SJCRH30 (cell line): ENCODE data around the gene SYK. TPM values are rescaled to one million over a fixed set of nuclear protein-coding genes. Genes with fewer than 3 reads are reported as not detected.
A peak's percentile ranks its signal among the peaks of the same experiment; 100 is the strongest.

Experiments
- DNase-seq, 2 experiments: peaks; one replicate each; pipeline ENCODE4 v3.0.0-alpha.2; 2015 to 2020
- H3K27ac ChIP-seq: fragments of 250-450 bp; sonication (Bioruptor Pico); 2 replicates; pipeline ENCODE4 v1.5.1; 2020; ENCODE audit warnings: mild to moderate bottlenecking, moderate library complexity
- H3K27me3 ChIP-seq: fragments of 250-450 bp; sonication (Bioruptor Pico); 2 replicates; pipeline ENCODE4 v1.5.1; 2020; ENCODE audit warnings: mild to moderate bottlenecking, moderate library complexity
- H3K36me3 ChIP-seq: fragments of 250-450 bp; sonication (Bioruptor Pico); 2 replicates; pipeline ENCODE4 v1.5.1; 2020; ENCODE audit warnings: mild to moderate bottlenecking, moderate library complexity
- H3K4me1 ChIP-seq: fragments of 250-450 bp; sonication (Bioruptor Pico); 2 replicates; pipeline ENCODE4 v1.5.1; 2020; ENCODE audit warnings: mild to moderate bottlenecking, moderate library complexity
- H3K4me3 ChIP-seq: fragments of 250-450 bp; sonication (Bioruptor Pico); 2 replicates; pipeline ENCODE4 v1.5.1; 2020; ENCODE audit warnings: mild to moderate bottlenecking, moderate library complexity
- H3K9me3 ChIP-seq: fragments of 250-450 bp; sonication (Bioruptor Pico); replicated peaks from 2 replicates; pipeline ENCODE4 v1.5.1; 2020; ENCODE audit warnings: mild to moderate bottlenecking, moderate library complexity
- total RNA-seq: library from RNA; depleted of rRNA; stranded (reverse); fragments of >200 nt; shearing (Covaris generic); gene quantifications from 2 replicates; pipeline ENCODE4 v1.2.3, GENCODE V29; 2014

The SYK gene
- total RNA-seq, 1 experiment from 2014 or later = not detected

DNA sequence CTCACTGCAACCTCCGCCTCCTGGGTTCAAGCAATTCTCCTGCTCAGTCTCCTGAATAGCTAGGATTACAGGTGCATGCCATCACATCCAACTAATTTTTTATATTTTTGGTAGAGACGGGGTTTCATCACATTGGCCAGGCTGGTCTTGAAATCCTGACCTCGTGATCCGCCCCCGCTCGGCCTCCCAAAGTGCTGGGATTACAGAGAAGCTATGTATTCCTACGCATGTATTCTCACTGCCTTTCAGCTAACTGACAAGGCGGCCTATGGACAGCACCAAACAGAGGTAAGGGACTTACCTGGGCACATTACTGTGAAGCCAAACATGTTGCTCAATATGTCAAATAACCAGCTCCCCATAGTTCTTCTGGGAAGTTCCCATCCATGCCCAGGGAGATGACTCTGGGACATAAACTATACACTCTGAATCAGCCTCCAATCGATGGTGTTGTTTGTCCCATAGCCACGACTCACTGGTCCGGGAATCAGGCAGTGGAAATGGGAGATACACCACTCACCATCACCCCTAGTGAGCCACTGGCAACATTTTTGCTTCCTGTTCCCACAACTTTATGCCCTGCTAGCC lies 114.6 kb downstream of the SYK start:
- Histone ChIP-seq H3K9me3 (no peaks in the 10 kb centered on the region), H3K27ac (no peak overlapping the region), H3K4me3 (no peak overlapping the region), H3K4me1 (no peaks in the 10 kb centered on the region), H3K36me3 (no peaks in the 10 kb centered on the region), H3K27me3 (no peaks in the 10 kb centered on the region; the same call in 1 of the 2 replicates)
- no peak for DNase-seq

DNA sequence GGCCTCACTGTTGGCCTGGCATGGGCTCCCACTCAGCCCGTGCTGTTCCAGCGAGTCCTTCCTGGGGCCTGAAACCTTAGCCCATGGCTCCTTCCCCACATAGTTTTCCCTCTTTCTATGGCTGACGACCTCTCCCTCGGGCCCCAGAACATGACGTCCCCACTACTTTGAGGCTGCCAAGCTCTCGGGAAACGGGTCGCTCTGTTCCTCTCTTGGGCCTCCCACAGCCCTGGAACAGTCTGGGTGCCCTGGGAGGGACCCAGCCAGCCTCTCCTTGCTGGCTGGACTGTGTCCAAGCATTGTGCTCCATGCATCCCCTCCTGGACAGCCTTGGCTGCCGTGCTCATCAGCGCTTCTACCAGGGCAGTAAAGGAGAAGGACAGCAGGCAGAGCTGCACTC lies 118.3 kb downstream of the SYK start:
- DNase-seq = no peak
- Histone ChIP-seq H3K9me3 (no peaks in the 10 kb centered on the region), H3K27ac (no peak overlapping the region), H3K36me3 (no peaks in the 10 kb centered on the region), H3K27me3 (0 out of 2 replicates have a peak, but pooled peaks cover 4% of the 10 kb centered on the region), H3K4me3 (no peak overlapping the region), H3K4me1 (no peaks in the 10 kb centered on the region)

DNA sequence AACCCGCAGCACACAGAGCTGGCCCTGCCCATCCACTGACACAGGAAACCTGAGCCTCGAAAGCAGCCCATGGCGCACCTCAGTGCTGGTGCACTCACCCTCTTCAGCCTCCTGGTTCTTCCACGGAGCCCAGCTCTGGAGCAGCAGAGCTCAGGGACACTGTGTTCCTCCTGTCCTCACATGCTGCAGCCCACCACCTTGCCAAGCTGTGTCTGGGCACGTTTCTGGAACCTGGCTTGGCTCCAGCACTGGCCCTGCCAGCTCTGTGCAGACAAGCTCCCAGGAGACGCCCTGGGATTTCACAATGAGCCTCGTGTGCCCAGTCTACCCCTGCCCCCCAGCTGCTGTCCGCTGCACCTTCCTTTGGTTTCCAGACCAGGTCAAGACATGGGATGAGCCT lies 119.5 kb downstream of the SYK start:
- Histone ChIP-seq H3K27ac (no peak overlapping the region), H3K9me3 (no peaks in the 10 kb centered on the region), H3K36me3 (no peaks in the 10 kb centered on the region), H3K4me1 (no peaks in the 10 kb centered on the region), H3K4me3 (no peak overlapping the region), H3K27me3 (0 out of 2 replicates have a peak, but pooled peaks cover 4% of the 10 kb centered on the region)
- no peak for DNase-seq

DNA sequence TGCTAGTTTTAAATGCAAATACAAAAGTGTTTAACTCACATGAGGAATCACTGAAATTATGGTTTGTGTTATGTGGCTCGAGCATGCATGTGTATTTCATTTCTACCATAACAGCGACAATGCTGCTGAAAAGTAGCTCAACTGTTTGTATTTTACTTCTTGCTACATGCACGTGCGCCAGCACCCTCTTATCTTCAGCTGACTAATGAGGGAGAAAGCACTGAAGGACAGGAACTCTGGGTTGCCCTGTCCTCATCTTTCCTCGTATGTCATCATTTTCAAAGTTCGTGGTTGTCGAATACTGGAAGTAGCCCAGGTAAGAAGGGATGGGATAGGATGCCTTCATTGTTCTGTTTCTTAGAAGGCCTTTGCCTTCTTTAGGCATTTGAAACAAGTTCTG lies 120.3 kb downstream of the SYK start:
- no peak for DNase-seq
- H3K27me3 ChIP-seq = 0 out of 2 replicates have a peak, but pooled peaks cover 4% of the 10 kb centered on the region
- no peaks in the 10 kb centered on the region for H3K4me1 ChIP-seq
- H3K4me3 ChIP-seq = no peak overlapping the region
- H3K9me3 ChIP-seq = no peaks in the 10 kb centered on the region
- no peaks in the 10 kb centered on the region for H3K36me3 ChIP-seq
- H3K27ac ChIP-seq = no peak overlapping the region

DNA sequence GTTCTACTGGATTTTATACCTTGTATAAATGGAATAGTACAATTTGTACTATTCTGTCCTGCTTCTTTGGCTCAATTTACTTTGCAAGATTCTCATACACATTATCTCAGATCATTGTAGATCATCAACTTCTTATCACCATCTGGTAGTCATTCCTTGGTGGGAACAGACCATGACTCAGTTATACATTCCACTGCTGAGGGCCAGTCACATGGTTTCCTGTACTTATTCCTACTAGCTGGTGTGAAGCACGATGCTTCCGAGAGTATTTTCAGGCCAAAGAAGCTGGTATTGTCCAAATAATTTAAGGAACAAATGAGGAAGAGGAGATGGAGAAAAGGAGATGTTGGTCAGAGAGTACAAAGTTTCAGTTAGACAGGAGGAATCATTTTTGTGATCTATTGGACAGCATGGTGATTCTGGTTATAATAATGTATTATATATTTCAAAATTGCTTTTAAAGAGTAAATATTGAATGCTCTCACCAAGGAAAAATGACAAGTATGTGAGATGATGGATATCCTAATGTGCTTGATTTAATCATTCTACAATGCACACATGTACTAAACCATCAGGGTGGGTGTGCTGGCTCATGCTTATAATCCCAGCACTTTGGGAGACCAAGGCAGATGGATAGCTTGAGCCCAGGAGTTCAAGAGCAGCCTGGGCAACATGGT lies 124.1 kb downstream of the SYK start:
- Histone ChIP-seq H3K27ac (no peak overlapping the region), H3K4me1 (no peaks in the 10 kb centered on the region), H3K4me3 (no peak overlapping the region), H3K36me3 (no peaks in the 10 kb centered on the region), H3K9me3 (no peaks in the 10 kb centered on the region), H3K27me3 (0 out of 2 replicates have a peak, but pooled peaks cover 4% of the 10 kb centered on the region)
- DNase-seq = no peak

DNA sequence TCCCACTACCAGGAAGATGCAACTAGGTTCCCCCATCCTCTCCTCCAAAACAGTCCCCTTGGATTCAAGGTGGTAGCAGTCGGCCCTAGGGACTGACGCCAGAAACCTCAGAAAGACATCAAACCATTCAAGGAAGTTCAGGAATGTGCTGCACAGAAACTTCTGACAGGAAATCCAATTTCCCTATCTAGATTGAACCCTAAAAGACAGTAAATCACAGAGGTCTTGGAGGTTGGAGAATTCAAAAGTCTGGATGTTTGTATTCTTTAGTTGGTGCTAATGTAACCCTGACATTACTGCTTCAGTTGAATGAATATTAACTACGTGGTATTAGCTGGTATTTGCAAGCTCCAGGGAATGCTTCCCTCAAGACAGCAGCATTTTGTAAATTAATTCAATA lies 125.3 kb downstream of the SYK start:
- Histone ChIP-seq H3K4me1 (no peaks in the 10 kb centered on the region), H3K36me3 (no peaks in the 10 kb centered on the region), H3K4me3 (no peak overlapping the region), H3K27me3 (0 out of 2 replicates have a peak, but pooled peaks cover 4% of the 10 kb centered on the region), H3K27ac (no peak overlapping the region), H3K9me3 (no peaks in the 10 kb centered on the region)
- DNase-seq = no peak

DNA sequence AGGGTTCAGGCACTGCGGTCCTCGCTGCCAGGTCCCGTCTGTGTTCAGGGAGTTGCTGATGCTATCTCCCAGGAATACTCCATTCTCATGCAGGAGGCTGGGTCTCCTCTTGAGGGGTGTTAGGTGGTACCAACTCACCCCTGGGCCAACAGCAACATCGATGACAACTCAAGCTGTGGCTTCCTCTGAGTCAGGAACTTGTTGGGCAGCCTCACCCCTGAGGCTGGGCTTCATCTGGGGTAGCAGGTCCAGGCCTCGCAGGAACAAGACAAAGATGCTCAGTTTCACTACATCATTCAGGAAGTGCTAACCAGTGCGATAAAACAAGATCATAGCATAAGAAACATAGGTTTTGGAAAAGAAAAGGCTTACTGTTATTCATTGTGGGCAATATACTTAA lies 125.9 kb downstream of the SYK start:
- no peaks in the 10 kb centered on the region for H3K27me3 ChIP-seq
- no peaks in the 10 kb centered on the region for H3K4me1 ChIP-seq
- no peak overlapping the region for H3K27ac ChIP-seq
- DNase-seq = no peak
- no peaks in the 10 kb centered on the region for H3K9me3 ChIP-seq
- H3K36me3 ChIP-seq = no peaks in the 10 kb centered on the region
- no peak overlapping the region for H3K4me3 ChIP-seq

DNA sequence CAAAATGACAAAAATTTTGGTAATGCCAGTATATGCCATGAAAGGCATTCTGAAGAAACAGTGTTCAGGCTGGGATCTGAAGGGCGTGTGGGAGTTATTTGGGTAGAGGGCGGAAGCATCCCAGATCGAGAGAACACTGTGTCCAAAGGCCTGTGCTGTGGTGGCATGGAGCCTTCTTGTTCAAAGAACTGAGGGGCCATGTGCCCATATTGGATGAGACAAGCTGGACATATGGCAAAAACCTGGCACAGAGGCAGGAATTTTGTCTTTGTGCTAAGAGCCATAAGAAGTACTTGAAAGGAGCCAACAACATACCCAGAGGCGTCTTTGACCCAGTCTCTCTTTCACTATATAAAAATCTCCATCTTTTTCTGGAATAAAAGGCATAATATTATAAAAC lies 128.0 kb downstream of the SYK start:
- no peak for DNase-seq
- H3K27ac ChIP-seq = no peak overlapping the region
- H3K36me3 ChIP-seq = no peaks in the 10 kb centered on the region
- no peaks in the 10 kb centered on the region for H3K9me3 ChIP-seq
- H3K27me3 ChIP-seq = no peaks in the 10 kb centered on the region
- peaks cover 4% of the 10 kb centered on the region for H3K4me1 ChIP-seq
- H3K4me3 ChIP-seq = no peak overlapping the region

DNA sequence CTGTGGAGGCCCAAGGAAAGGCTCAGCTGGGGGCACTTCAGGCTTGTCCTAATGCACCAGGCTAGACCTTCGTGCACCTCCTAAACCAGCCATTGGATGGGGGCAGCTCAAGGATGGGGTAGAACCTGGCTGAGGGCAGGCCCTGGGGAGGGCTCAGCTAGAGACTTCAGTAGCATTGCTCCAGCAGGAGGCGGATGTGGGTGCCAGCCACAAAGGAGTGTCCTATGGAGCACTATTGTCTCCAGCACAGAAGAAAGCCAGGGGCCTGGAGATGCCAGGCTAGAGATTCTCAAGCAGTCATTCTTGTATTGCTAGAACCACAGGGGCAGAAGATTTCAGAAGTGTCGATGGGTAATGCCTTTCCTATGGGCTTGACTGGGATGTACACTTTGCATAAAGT lies 131.8 kb downstream of the SYK start:
- Histone ChIP-seq H3K36me3 (no peaks in the 10 kb centered on the region), H3K4me3 (no peak overlapping the region), H3K4me1 (peaks cover 14% of the 10 kb centered on the region), H3K27ac (no peak overlapping the region), H3K9me3 (no peaks in the 10 kb centered on the region), H3K27me3 (no peaks in the 10 kb centered on the region)
- no peak for DNase-seq

DNA sequence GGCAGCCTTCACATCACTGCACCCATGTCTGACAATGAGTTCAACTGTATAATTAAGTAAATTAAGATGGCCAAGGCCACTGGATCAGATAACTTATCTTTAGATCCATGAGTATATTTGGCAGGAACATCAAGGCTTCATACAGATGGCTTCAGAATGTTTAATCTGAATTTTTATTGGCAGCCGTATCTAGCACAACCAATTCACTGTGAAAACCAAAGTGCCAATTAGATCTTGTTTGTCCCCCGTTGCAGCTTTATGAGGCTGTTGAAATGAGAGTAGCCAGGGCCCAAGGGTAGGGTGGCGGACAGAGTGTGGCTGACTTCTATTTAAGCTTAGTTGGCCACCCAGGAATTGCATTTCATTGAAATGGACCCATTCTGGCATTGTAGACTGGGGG lies 137.7 kb downstream of the SYK start:
- no peak overlapping the region for H3K27ac ChIP-seq
- H3K36me3 ChIP-seq = no peaks in the 10 kb centered on the region
- no peak for DNase-seq
- no peaks in the 10 kb centered on the region for H3K27me3 ChIP-seq
- peaks cover 24% of the 10 kb centered on the region for H3K4me1 ChIP-seq
- no peak overlapping the region for H3K4me3 ChIP-seq
- H3K9me3 ChIP-seq = no peaks in the 10 kb centered on the region

DNA sequence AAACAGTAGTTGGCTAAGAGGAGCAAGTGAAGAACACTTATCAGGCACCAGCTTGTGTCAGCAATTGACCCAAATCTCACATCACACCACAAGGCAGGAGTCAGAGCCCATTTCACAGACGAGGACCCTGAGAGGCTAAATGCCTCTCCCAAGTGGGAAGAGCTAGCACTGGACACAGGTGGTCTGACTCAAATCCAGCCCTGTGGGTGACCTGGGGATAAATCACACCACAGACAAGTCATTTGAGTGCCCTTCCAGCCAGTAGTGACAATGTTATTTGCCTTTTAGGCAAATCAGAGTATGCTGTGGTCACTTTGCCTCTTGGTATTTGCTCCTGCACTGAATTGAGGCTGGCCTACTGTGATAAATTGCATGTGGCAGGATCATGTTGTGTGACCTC lies 138.7 kb downstream of the SYK start:
- H3K9me3 ChIP-seq = no peaks in the 10 kb centered on the region
- H3K4me1 ChIP-seq = peaks cover 14% of the 10 kb centered on the region
- no peak for DNase-seq
- no peak overlapping the region for H3K4me3 ChIP-seq
- H3K27ac ChIP-seq = no peak overlapping the region
- no peaks in the 10 kb centered on the region for H3K36me3 ChIP-seq
- H3K27me3 ChIP-seq = no peaks in the 10 kb centered on the region

DNA sequence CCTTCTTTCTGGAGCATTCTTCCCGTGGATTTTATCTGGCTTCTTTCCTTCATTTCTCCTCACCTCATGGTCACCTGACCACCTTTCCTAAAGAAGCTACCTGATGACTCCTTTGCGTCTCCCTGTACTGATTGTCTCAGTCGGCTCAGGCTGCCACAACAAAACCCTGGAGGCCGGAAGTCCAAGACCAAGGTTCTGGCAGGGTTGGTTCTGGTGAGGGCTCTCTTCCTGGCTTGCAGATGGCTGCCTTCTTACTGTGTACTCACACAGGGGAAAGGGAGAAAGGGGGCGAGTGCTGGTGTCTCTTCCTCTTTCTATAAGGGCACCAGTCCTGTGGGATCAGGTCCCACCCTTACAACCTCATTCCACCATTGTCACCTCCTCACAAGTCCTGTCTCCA lies 140.0 kb downstream of the SYK start:
- Histone ChIP-seq H3K36me3 (no peaks in the 10 kb centered on the region), H3K27me3 (no peaks in the 10 kb centered on the region), H3K4me1 (peaks cover 10% of the 10 kb centered on the region)

DNA sequence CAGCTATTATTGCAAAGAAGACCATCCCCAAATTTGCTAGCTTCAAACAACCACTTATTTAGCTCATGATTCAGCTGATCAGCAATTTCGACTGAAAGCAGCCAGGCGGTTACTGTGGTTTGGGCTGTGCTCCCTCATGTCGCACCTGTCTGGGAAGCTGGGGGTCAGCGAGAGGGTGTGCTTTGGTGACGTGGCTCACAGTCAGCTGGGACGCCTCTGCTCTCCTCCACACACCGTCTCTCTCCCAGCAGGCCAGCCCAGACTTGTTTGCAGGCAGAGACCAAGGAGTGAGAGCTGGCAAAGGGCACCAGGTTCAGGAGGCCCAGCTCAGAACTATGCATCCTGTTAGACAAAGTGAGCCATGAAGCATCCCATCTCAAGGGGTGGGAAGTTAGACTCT lies 140.9 kb downstream of the SYK start:
- Histone ChIP-seq H3K4me3 (no peak overlapping the region), H3K4me1 (peaks cover 10% of the 10 kb centered on the region), H3K27ac (no peak overlapping the region), H3K36me3 (no peaks in the 10 kb centered on the region), H3K27me3 (no peaks in the 10 kb centered on the region), H3K9me3 (no peaks in the 10 kb centered on the region)
- DNase-seq = peak; percentile 66 to 75

More for the DNA sequence above, 140.0 kb downstream of the SYK start:
- H3K27ac ChIP-seq = no peak overlapping the region
- no peak overlapping the region for H3K4me3 ChIP-seq
- DNase-seq = no peak
- H3K9me3 ChIP-seq = no peaks in the 10 kb centered on the region

DNA sequence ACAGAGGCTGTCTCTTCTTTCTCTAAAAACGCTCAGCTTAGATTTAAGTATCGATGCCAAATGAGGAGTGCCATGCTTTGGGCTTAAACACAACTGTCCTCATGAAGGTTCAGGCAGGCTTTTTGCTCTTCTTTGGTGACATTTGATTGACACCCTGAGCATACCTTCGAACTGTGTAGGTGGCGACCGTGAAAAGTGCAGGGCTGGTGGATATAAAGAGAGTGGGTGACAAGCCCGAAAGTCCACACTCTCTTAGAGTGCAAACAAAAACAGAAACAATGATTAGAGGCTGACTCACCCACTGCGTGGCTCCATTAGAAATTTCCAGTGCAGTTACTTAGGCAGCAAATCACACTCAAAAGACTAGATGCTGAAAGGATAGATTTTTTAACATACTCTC lies 141.7 kb downstream of the SYK start:
- H3K27ac ChIP-seq = no peak overlapping the region
- no peak for DNase-seq
- H3K4me3 ChIP-seq = no peak overlapping the region
- no peaks in the 10 kb centered on the region for H3K9me3 ChIP-seq
- H3K27me3 ChIP-seq = no peaks in the 10 kb centered on the region
- peaks cover 10% of the 10 kb centered on the region for H3K4me1 ChIP-seq
- H3K36me3 ChIP-seq = no peaks in the 10 kb centered on the region

DNA sequence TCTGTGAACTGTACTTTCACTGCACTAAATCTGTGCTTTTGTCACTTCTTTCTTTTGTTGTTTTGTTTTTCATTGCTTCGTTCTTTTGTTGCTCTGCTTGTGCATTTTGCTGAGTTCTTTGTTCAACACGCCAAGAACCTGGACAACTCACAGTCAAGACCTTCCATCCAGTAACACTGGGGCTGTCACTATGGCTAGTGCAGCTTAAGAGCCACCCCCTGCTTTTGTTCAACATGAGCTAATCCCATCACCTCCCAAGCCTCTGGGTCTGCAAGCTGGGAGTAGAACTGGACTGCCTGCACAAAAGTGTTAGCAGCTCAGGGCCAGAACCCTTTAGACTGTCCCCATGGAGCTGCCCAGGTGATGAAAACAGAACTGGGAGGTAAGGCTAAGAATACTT lies 143.7 kb downstream of the SYK start:
- peaks cover 10% of the 10 kb centered on the region for H3K4me1 ChIP-seq
- H3K9me3 ChIP-seq = no peaks in the 10 kb centered on the region
- no peak overlapping the region for H3K4me3 ChIP-seq
- H3K27me3 ChIP-seq = no peaks in the 10 kb centered on the region
- H3K27ac ChIP-seq = no peak overlapping the region
- H3K36me3 ChIP-seq = no peaks in the 10 kb centered on the region
- no peak for DNase-seq

DNA sequence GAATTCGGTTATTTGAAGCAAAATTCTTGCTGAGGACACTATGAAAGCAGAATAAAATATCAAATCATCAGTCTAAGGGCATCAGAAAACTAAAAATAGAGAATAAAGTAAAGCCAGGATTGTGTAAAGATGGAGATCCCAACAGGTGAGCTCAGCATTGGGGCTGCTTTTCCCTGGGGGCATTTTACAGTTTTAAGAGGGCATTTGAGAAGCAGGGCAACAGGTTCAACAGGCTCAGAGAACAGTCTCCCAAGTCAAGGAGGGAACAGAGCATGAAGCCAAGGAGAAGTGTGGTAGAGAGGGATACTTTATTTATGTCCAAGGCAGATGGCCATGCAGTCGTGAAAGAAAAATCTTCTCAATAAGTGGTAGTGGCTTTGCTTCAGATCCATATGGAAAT lies 145.4 kb downstream of the SYK start:
- H3K4me1 ChIP-seq = peaks cover 10% of the 10 kb centered on the region
- no peak overlapping the region for H3K4me3 ChIP-seq
- no peak overlapping the region for H3K27ac ChIP-seq
- no peak for DNase-seq
- no peaks in the 10 kb centered on the region for H3K36me3 ChIP-seq
- H3K27me3 ChIP-seq = no peaks in the 10 kb centered on the region
- no peaks in the 10 kb centered on the region for H3K9me3 ChIP-seq
